HL-60/S4 treated with phorbol 12-myristate 13-acetate at 8.2 ng/mL for 4 days and 3 days (cell line): ENCODE measurements around the gene RERE.

Source experiments
- in situ Hi-C: fragments of 300-500 bp; cut with MboI; formaldehyde crosslinking; loops from 2 replicates; pipeline ENCODE4 v1.15.0; 2022; ENCODE audit warnings: low sequenced_read_pairs

Gene RERE

GRCh38 chr1:8555582-8555981 is 261.9 kb downstream of the RERE start:
- in situ Hi-C loops: no loop called here

- in situ Hi-C loops: no loop called here
Measured at GRCh38 chr1:8554956-8555534, 262.4 kb downstream of the RERE start.

DNA sequence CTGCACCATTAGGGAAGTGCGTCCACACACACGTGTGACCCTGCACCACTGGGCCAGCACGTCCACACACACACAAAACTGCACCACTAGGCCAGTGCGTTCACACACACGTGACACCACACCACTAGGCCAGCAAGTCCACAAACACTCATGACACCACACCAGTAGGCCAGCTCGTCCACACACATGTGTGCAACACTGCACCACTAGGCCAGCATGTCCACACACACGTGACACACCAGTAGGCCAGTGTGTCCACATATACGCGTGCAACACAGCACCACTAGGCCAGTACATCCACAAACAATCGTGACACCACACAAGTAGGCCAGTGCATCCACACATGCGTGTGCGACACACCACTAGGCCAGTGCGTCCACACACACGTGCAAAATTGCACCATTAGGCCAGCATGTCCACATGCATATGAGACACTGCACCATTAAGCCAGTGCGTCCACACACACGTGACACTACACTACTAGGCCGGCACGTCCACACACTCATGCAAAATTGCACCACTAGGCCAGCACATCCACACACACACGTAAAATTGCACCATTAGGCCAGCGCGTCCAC is 264.5 kb downstream of the RERE start:
- in situ Hi-C loops: no loop called here

GRCh38 chr1:8551613-8552489 is 265.6 kb downstream of the RERE start:
- in situ Hi-C loops: no loop called here

GRCh38 chr1:8551057-8551456 is 266.4 kb downstream of the RERE start:
- in situ Hi-C loops: no loop called here

DNA sequence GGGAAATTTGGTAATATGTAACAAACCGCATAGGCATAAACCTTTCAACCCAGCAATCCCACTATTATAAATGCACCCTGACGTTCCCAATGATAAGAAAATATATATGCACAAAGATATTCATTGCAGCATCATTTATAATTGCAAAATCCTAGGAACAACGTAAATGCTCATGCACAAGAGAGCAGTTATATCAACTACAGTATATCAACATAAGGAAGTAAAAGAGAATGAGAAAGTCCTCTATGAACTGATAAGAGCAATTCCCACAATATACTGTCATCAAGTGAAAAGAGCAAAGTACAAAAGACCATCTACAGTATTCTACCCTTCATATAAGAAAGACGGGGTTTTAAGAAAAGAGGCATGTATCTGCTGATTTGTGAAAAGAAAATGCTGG is 269.6 kb downstream of the RERE start:
- in situ Hi-C loops: no loop called here

- in situ Hi-C loops: no loop called here
Measured at GRCh38 chr1:8545078-8545477, 272.4 kb downstream of the RERE start.

- in situ Hi-C loops: no loop called here
Measured at GRCh38 chr1:8544644-8545043, 272.8 kb downstream of the RERE start.

GRCh38 chr1:8543965-8544364 is 273.5 kb downstream of the RERE start:
- in situ Hi-C loops: no loop called here

DNA sequence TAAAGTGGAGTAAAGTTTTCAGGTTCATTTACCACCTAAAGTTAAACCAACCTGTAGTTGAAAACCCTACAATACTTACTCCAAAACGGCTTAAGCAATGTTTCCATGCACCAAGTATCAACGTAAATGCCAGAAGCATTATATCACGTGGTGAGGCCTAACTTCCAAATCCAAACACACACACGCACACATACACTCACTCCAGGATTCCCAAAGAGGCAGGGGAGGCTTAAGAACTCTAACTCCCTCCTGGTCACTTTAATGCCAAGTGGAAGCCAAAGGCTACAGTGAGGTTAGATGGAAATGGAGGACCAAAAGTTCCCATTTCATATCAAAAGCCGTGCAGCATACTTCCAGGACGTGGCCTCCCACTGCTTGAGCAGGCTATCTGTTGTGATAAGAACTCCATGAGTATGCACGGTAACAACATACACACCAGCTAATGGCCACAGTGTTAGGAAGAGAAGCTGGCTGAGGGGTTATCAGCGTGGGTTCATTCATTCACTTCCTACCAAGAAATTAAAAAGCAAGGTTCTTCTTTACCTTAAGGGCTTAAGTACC is 275.4 kb downstream of the RERE start:
- in situ Hi-C loops: no loop called here

- in situ Hi-C loops: no loop called here
Measured at GRCh38 chr1:8540971-8541370, 276.5 kb downstream of the RERE start.

DNA sequence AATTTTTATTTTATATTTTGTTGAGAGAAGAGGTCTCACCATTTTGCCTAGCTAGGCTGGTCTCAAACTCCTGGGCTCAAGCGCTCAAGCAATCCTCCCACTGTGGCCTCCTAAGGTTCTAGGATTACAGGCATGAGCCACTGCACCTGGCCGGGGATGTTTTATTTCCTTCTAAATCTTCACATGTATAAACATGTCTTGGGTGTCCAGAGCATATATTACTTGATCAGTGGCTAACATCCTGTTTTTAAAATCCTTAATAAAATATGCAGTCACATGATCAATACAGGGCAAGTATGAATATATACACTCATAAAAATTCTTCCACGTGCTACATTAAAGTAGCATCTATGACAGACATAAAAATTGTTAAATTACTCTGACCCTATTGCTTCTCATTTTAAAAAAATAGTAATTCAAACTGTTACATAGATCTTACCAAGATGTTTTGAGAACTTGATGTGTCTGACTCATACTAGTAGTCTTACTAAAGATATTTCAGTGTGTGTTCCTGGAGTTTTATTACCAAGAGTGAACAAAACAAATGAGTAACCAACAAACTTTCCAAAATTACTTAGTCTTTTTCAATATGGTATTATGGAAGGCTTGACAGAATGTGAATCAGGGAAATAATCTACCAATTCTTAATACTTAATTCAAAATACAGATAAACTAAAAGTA is 277.0 kb downstream of the RERE start:
- in situ Hi-C loops: no loop called here

- in situ Hi-C loops: no loop called here
Measured at GRCh38 chr1:8539683-8540082, 277.8 kb downstream of the RERE start.

DNA sequence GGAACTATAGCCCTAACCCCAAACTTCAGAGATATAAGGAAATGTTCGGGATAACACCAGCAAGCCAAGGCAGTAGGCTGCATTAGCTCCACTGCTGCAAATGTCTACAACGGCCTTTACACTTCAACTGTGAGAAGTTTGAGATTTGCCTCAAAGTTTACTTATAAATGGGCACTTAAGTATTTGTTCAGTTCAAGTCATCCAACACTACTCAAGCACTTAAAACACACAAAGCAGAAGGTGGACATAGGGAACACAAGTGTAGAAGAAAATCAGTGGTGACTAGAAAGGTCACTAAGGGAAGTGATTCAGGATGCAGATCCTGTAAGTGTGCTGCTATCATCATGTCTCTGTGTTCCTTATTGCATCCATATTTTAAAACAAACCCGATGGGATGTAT is 278.9 kb downstream of the RERE start:
- in situ Hi-C loops: no loop called here

DNA sequence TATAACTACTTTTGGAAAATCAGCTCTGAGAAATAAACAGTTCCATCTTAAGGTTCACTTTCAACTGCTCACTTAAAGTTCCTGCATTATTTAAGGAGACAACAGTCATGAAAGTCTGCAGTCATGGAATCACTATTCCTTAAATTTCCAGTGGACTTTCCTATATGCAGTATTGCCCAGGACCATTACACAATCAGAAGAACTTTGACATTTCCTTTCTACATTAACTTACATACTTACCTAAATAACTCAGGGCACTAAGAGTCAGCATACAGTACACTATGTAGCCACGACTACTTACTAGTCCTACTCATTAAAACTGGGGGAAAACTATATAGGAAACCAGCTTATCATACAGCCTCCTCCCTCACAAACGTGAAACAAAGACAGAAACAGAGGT is 279.4 kb downstream of the RERE start:
- in situ Hi-C loops: no loop called here

DNA sequence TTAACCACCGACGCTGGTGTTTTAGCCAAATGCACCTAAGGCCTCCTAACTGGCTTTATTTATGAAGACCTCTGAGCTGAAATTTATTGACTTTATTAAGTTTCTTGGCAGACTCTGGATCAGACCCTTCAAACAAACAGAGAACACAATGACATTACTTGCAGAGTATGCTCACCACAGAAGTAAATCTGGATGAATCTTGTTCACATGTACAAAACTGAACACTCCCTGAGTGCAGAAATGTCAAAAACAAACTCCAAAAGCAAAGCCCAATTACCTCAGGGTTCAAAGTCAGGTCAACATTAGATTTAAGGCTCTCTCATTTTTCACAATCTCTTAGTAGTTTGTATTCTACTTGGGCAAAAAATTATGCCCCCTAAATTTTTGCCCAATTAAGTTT is 280.9 kb downstream of the RERE start:
- in situ Hi-C loops: no loop called here

DNA sequence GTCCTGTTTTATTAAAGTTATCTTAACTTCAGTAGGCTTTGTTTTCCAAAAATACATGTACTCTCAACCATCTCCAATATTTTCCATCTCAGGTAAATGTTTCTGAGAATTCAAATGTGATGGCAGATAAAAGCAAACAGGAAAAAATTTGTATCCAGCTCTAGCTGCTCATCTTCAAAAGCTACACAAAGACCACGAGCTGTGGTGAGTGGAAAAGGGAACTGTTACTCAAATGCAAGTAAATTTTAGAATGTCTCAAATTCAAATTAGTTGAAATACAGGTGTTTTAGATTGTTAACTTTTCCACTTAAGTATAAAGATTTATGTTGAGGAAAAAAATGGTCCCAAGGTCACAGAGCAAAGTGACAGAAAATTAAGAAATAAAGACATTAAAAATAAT is 283.5 kb downstream of the RERE start:
- in situ Hi-C loops: no loop called here

DNA sequence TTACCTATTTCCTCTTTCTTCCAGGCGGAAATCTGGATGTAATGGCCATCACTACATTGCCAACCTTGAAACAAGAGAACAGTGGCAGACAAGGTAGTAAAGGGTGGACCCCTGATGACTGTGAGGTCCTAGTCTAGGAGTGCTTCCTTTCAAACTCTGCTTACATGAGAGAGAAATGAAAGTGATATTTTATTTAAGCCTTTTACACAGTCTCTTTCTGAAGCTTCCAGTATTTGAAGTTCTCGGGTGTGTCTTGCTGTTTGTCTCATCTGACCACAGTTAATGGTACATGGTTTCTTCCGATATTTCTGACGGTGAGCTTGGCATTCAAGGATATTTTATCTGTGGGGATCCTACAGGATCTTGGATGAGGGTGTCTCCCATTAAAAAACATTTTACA is 284.3 kb downstream of the RERE start:
- in situ Hi-C loops: no loop called here

DNA sequence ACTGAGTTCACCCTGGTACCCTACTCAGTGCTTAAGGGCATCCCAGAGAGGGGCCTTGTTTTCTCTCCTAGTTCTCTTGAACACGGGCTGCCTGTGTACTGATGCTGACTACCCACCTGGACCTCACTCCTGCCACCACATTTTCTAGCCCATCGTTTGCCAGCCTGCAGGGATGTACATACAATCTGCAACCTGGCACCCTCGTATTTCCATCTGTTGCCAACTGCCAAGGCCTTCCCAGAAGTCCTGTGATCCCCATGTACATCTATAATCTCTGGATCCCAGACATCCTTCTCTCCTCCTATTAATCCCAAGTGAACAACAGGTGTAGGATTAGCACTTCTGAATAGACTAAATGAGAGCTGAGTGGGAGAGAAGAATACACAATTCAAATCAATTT is 287.5 kb downstream of the RERE start:
- in situ Hi-C loops: no loop called here

DNA sequence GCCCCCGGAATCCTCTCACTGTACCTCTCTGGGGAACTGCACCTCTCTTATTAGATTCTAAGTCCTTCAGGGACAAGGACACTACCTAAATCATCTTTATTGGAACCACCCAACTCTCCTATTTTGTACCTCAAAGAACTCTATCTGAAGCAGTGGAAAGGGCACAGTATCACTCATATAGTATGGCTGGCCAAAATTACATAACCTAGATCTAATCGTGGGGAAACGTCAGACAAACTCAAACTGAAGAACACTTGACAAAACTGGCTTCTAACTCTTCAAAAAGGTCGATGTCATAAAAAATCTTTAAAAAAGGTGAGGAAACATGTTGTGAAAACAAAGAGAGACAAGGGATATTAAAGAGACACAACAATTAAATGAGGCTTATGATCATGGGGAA is 289.5 kb downstream of the RERE start:
- in situ Hi-C loops: no loop called here

DNA sequence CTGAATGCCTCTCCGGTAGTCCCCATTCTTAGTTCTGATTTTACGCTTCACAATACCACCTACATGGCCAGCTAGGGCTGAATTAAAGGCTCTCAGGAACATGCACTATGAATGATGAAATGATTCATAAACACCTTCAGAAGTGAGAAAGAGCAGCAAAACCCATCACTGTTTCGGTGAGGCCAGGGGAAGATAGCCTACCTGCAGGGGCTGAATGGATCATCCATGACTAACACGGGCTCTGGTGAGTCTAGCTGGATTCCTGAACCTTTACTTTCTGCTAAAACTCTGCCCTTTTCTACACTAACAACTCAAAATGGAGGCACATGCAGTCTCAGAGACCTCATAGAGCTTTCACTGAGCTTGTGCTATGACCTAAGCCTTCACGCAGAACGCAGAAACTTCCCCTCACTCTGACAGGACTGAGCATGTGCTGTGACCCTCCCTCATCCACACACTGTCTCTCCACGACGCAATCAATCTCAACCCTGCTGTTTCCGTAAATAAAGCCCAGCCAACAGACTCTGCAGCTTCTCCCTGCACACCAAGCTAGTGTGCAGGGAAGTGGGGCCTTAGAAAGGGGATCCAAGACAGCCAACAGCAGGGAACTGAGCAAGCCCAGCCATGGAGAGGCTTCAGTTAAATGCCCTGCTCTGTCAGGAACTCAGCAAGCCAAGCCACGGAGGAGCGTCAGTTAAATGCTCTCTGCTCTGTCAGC is 291.7 kb downstream of the RERE start:
- in situ Hi-C loops: no loop called here
